Measurements from ENCODE around the gene OR6Q1.

The OR6Q1 gene

GRCh38 chr11:58058276-58059006 lies 27.7 kb downstream of the OR6Q1 start:
- no peak for DNase-seq

- no peak for DNase-seq
These were observed 28.2 kb downstream of the OR6Q1 start for GRCh38 chr11:58059007-58059350.

- no peak for DNase-seq
These were observed 29.8 kb downstream of the OR6Q1 start for GRCh38 chr11:58060535-58060934.

GRCh38 chr11:58060939-58061672 lies 30.4 kb downstream of the OR6Q1 start:
- no peak for DNase-seq

GRCh38 chr11:58061813-58062212 lies 31.1 kb downstream of the OR6Q1 start:
- DNase-seq: no peak

- no peak for DNase-seq
These were observed 36.9 kb downstream of the OR6Q1 start for GRCh38 chr11:58067685-58068084.

GRCh38 chr11:58068655-58069054 lies 37.9 kb downstream of the OR6Q1 start:
- DNase-seq: no peak

- DNase-seq: no peak
These were observed 39.8 kb downstream of the OR6Q1 start for GRCh38 chr11:58070585-58070984.

GRCh38 chr11:58075781-58076180 lies 45.0 kb downstream of the OR6Q1 start:
- no peak for DNase-seq

All from NCI-H526 treated with DMSO at 0.1 percent for 48 hours (cell line).